Fibroblast of lung (primary cell): ENCODE data around the gene SDK1. TPM values are rescaled to one million over a fixed set of nuclear protein-coding genes. Genes with fewer than 3 reads are reported as not detected.

Experiments used
- DNase-seq, 2 donors: peaks; one replicate each; pipeline versions ENCODE4 v3.0.0 to v3.0.0-alpha.2; 2010; ENCODE audit warnings: low read depth in 2 of 2
- H2AFZ ChIP-seq: 2 replicates; pipeline ENCODE4 v1.5.1; 2012; ENCODE audit warnings: low read length, control low read depth, inconsistent platforms
- H3K27ac ChIP-seq: 2 replicates; pipeline ENCODE4 v1.5.1; 2011; ENCODE audit warnings: low read length, control low read depth; ENCODE audit not compliant: insufficient read depth
- H3K27me3 ChIP-seq: 2 replicates; pipeline ENCODE4 v1.5.1; 2011; ENCODE audit warnings: mild to moderate bottlenecking, low read length; ENCODE audit not compliant: control insufficient read depth, insufficient read depth
- H3K36me3 ChIP-seq: 2 replicates; pipeline ENCODE4 v1.5.1; 2011; ENCODE audit warnings: low read length; ENCODE audit not compliant: control insufficient read depth, insufficient read depth
- H3K4me1 ChIP-seq: 2 replicates; pipeline ENCODE4 v1.5.1; 2011; ENCODE audit warnings: low read length; ENCODE audit not compliant: control insufficient read depth, insufficient read depth; ENCODE audit errors: extremely low read depth
- H3K4me2 ChIP-seq: 2 replicates; pipeline ENCODE4 v1.5.1; 2011; ENCODE audit warnings: low read length, control low read depth; ENCODE audit not compliant: insufficient read depth; ENCODE audit errors: extremely low read depth
- H3K4me3 ChIP-seq, 4 experiments: fragments of 200-600 bp in 1 of 4; sonication (generic) in 1 of 4; replicated peaks in 1 of 4; 2 replicates each; pipeline ENCODE4 v1.5.1; 2011 to 2016; ENCODE audit warnings: low read length in 4 of 4, low read depth in 3 of 4, mild to moderate bottlenecking in 3 of 4, control low read depth in 2 of 4, inconsistent platforms in 1 of 4, mixed read lengths in 1 of 4; ENCODE audit not compliant: insufficient read depth in 1 of 4; ENCODE audit errors: control extremely low read depth in 1 of 4
- H3K79me2 ChIP-seq: 2 replicates; pipeline ENCODE4 v1.5.1; 2012; ENCODE audit warnings: mild to moderate bottlenecking, low read length, inconsistent platforms; ENCODE audit not compliant: control insufficient read depth, insufficient read depth
- H3K9ac ChIP-seq: 2 replicates; pipeline ENCODE4 v1.5.1; 2011; ENCODE audit warnings: mild to moderate bottlenecking, low read length, control low read depth; ENCODE audit not compliant: insufficient read depth
- H3K9me3 ChIP-seq: 2 replicates; pipeline ENCODE4 v1.5.1; 2012; ENCODE audit warnings: low read depth, low read length; ENCODE audit not compliant: control insufficient read depth, insufficient read depth
- H4K20me1 ChIP-seq: 2 replicates; pipeline ENCODE4 v1.5.1; 2011; ENCODE audit warnings: low read length; ENCODE audit not compliant: control insufficient read depth, insufficient read depth; ENCODE audit errors: extremely low read depth
- EZH2 ChIP-seq: IDR thresholded peaks from 2 replicates; pipeline ENCODE4 v1.5.1; 2012; ENCODE audit warnings: low read length, control low read depth, mild to moderate bottlenecking; ENCODE audit errors: missing control alignments
- polyA plus RNA-seq, 2 donors: library from polyadenylated mRNA; depleted of rRNA in 1 of 2; stranded (reverse) in 1 of 2; unstranded in 1 of 2; fragments of >200 nt; gene quantifications; 2 replicates each; pipeline ENCODE4 v1.2.1, GENCODE V29; 2011 to 2012; ENCODE audit warnings: missing spikeins in 1 of 2
- total RNA-seq: library from RNA; depleted of rRNA; stranded (reverse); fragments of >200 nt; gene quantifications from 2 replicates; pipeline ENCODE4 v1.2.1, GENCODE V29; 2014
- TF ChIP-seq, protein P1 (sequence below), 2 donors: IDR thresholded peaks in 1 of 2; conservative IDR thresholded peaks in 1 of 2; 1 replicate in 1 of 2; 2 replicates in 1 of 2; pipeline ENCODE4 v1.5.1; 2011 to 2012; ENCODE audit warnings: low read length in 2 of 2, control low read depth in 1 of 2, inconsistent platforms in 1 of 2, low read depth in 1 of 2, mild to moderate bottlenecking in 1 of 2

Gene SDK1
- total and polyA plus RNA-seq, 2 donors (not counting 1 experiment from before 2014, with no cell fraction given) = 1.0 to 8.6 TPM

- Histone ChIP-seq H3K9ac (no peak overlapping the region), H3K4me3 (no peak overlapping the region), H3K4me2 (no peak overlapping the region), H3K4me1 (no peaks in the 10 kb centered on the region), H3K27me3 (no peaks in the 10 kb centered on the region), H3K9me3 (no peaks in the 10 kb centered on the region), H4K20me1 (no peaks in the 10 kb centered on the region), H3K36me3 (no peaks in the 10 kb centered on the region), H3K79me2 (no peaks in the 10 kb centered on the region), H3K27ac (no peak overlapping the region), H2AFZ (no peak overlapping the region)
- DNase-seq = no peak
- TF ChIP-seq, protein P1, sequence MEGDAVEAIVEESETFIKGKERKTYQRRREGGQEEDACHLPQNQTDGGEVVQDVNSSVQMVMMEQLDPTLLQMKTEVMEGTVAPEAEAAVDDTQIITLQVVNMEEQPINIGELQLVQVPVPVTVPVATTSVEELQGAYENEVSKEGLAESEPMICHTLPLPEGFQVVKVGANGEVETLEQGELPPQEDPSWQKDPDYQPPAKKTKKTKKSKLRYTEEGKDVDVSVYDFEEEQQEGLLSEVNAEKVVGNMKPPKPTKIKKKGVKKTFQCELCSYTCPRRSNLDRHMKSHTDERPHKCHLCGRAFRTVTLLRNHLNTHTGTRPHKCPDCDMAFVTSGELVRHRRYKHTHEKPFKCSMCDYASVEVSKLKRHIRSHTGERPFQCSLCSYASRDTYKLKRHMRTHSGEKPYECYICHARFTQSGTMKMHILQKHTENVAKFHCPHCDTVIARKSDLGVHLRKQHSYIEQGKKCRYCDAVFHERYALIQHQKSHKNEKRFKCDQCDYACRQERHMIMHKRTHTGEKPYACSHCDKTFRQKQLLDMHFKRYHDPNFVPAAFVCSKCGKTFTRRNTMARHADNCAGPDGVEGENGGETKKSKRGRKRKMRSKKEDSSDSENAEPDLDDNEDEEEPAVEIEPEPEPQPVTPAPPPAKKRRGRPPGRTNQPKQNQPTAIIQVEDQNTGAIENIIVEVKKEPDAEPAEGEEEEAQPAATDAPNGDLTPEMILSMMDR (conservative IDR thresholded peaks at IDR 0.05 in 1 of 2, IDR thresholded peaks at IDR 0.05 in 1 of 2; ENCODE audit: low read depth in 1 of 2, low read length in 2 of 2) = no peak
- TF ChIP-seq EZH2 = no peak
These were observed 622.4 kb downstream of the SDK1 start for GRCh38 chr7:3923307-3923918.

- Histone ChIP-seq H3K4me2 (no peak overlapping the region), H3K36me3 (no peaks in the 10 kb centered on the region), H3K9ac (no peak overlapping the region), H3K79me2 (no peaks in the 10 kb centered on the region), H3K9me3 (no peaks in the 10 kb centered on the region), H3K4me3 (no peak overlapping the region), H3K27me3 (no peaks in the 10 kb centered on the region), H3K4me1 (no peaks in the 10 kb centered on the region), H4K20me1 (no peaks in the 10 kb centered on the region), H3K27ac (no peak overlapping the region), H2AFZ (no peak overlapping the region)
- TF ChIP-seq, protein P1 (conservative IDR thresholded peaks at IDR 0.05 in 1 of 2, IDR thresholded peaks at IDR 0.05 in 1 of 2; ENCODE audit: low read depth in 1 of 2, low read length in 2 of 2) = no peak
- TF ChIP-seq EZH2 = no peak
- no peak for DNase-seq
These were observed 623.2 kb downstream of the SDK1 start for GRCh38 chr7:3924277-3924676.

- Histone ChIP-seq H3K4me2 (no peak overlapping the region), H3K36me3 (no peaks in the 10 kb centered on the region), H3K4me3 (no peak overlapping the region), H4K20me1 (no peaks in the 10 kb centered on the region), H3K79me2 (no peaks in the 10 kb centered on the region), H3K27ac (no peak overlapping the region), H2AFZ (no peak overlapping the region), H3K27me3 (no peaks in the 10 kb centered on the region), H3K9ac (no peak overlapping the region), H3K9me3 (no peaks in the 10 kb centered on the region), H3K4me1 (no peaks in the 10 kb centered on the region)
- peak in 1 of 2 donors; percentile 85 for DNase-seq
- TF ChIP-seq, protein P1 (conservative IDR thresholded peaks at IDR 0.05 in 1 of 2, IDR thresholded peaks at IDR 0.05 in 1 of 2; ENCODE audit: low read depth in 1 of 2, low read length in 2 of 2) = no peak
- TF ChIP-seq EZH2 = no peak
These were observed 626.5 kb downstream of the SDK1 start for GRCh38 chr7:3927446-3928110.
